WTC11 (cell line): Measurements from ENCODE around the gene PTGES2. TPM values are rescaled to one million over a fixed set of nuclear protein-coding genes. Genes with fewer than 3 reads are reported as not detected.

ENCODE experiments used
- ATAC-seq: fragments of 200-7000 bp; cut with Tn5 transposase; 2 replicates; pipeline ENCODE4 v1.10.0; 2021; ENCODE audit warnings: mild to moderate bottlenecking, moderate library complexity
- CTCF ChIA-PET: fragments of 300-600 bp; sonication (Branson Sonifier 250); formaldehyde crosslinking; loops from one replicate; lab custom pipeline; 2021; ENCODE audit warnings: antibody characterized with exemption; lab: Charles Lee
- POLR2A ChIA-PET: fragments of 350-600 bp; sonication (Branson Sonifier 250); formaldehyde crosslinking; loops from one replicate; lab custom pipeline; 2021; ENCODE audit warnings: antibody characterized with exemption; lab: Charles Lee
- DNase-seq: peaks from one replicate; pipeline ENCODE4 v3.0.0; 2021; ENCODE audit warnings: low spot score
- H3K27ac Mint-ChIP-seq: 2 replicates; pipeline ENCODE4 v1.8.0; 2021; ENCODE audit warnings: mixed read lengths
- H3K27me3 Mint-ChIP-seq: 2 replicates; pipeline ENCODE4 v1.8.0; 2021; ENCODE audit warnings: low read depth, mild to moderate bottlenecking, moderate library complexity, mixed read lengths
- H3K36me3 Mint-ChIP-seq: 2 replicates; pipeline ENCODE4 v1.8.0; 2021; ENCODE audit warnings: mixed read lengths
- H3K4me1 Mint-ChIP-seq: 2 replicates; pipeline ENCODE4 v1.8.0; 2022; ENCODE audit warnings: mixed read lengths
- H3K4me3 Mint-ChIP-seq: 2 replicates; pipeline ENCODE4 v1.8.0; 2021; ENCODE audit warnings: mild to moderate bottlenecking, moderate library complexity, mixed read lengths
- H3K9me3 Mint-ChIP-seq: 2 replicates; pipeline ENCODE4 v1.8.0; 2021; ENCODE audit warnings: mixed read lengths
- CREB1 ChIP-seq: sonication (generic); formaldehyde crosslinking; IDR thresholded peaks from 2 replicates; pipeline ENCODE4 v1.8.0; 2023; ENCODE audit warnings: mild to moderate bottlenecking, missing genetic modification reagents
- GABPB1 ChIP-seq: sonication (generic); formaldehyde crosslinking; IDR thresholded peaks from 2 replicates; pipeline ENCODE4 v1.8.1; 2023; ENCODE audit warnings: mild to moderate bottlenecking, missing genetic modification reagents
- GRHL2 ChIP-seq: fragments of 250-450 bp; sonication (Bioruptor Pico); IDR thresholded peaks from 2 replicates; pipeline ENCODE4 v1.8.0; 2022; ENCODE audit warnings: mild to moderate bottlenecking, moderate library complexity; ENCODE audit not compliant: insufficient replicate concordance, severe bottlenecking
- GTF2I ChIP-seq: fragments of 250-450 bp; sonication (Bioruptor Pico); conservative IDR thresholded peaks from 2 replicates; pipeline ENCODE4 v1.4.0; 2021; ENCODE audit warnings: mild to moderate bottlenecking
- PREB ChIP-seq: sonication (generic); formaldehyde crosslinking; IDR thresholded peaks from 2 replicates; pipeline ENCODE4 v1.8.1; 2022; ENCODE audit warnings: mild to moderate bottlenecking, missing genetic modification reagents, moderate library complexity, borderline replicate concordance
- RORB ChIP-seq: fragments of 250-450 bp; sonication (Bioruptor Pico); IDR thresholded peaks from 2 replicates; pipeline ENCODE4 v1.9.0; 2021; ENCODE audit warnings: mild to moderate bottlenecking
- ZNF219 ChIP-seq: sonication (generic); formaldehyde crosslinking; IDR thresholded peaks from 2 replicates; pipeline ENCODE4 v1.8.0; 2023; ENCODE audit warnings: missing genetic modification reagents, mild to moderate bottlenecking, borderline replicate concordance
- ZNF263 ChIP-seq: sonication (generic); formaldehyde crosslinking; IDR thresholded peaks from 2 replicates; pipeline ENCODE4 v1.8.1; 2022; ENCODE audit warnings: low read depth, mild to moderate bottlenecking, moderate library complexity, missing genetic modification reagents
- total RNA-seq: library from RNA; stranded (reverse); gene quantifications from 3 replicates; pipeline ENCODE4 v1.2.3, GENCODE V29; 2021
- TF ChIP-seq, protein P1 (sequence below): fragments of 250-450 bp; sonication (Bioruptor Pico); IDR thresholded peaks from 2 replicates; pipeline ENCODE4 v1.9.0; 2021; ENCODE audit warnings: mild to moderate bottlenecking, borderline replicate concordance
- TF ChIP-seq, protein P2 (sequence below): sonication (generic); formaldehyde crosslinking; IDR thresholded peaks from 2 replicates; pipeline ENCODE4 v1.8.1; 2023; ENCODE audit warnings: mild to moderate bottlenecking, missing genetic modification reagents, moderate library complexity

The PTGES2 gene
- total RNA-seq, 1 experiment from 2014 or later: 118 TPM

GRCh38 chr9:128145951-128146351 is 18.4 kb upstream of the PTGES2 start:
- TF ChIP-seq, protein P1, sequence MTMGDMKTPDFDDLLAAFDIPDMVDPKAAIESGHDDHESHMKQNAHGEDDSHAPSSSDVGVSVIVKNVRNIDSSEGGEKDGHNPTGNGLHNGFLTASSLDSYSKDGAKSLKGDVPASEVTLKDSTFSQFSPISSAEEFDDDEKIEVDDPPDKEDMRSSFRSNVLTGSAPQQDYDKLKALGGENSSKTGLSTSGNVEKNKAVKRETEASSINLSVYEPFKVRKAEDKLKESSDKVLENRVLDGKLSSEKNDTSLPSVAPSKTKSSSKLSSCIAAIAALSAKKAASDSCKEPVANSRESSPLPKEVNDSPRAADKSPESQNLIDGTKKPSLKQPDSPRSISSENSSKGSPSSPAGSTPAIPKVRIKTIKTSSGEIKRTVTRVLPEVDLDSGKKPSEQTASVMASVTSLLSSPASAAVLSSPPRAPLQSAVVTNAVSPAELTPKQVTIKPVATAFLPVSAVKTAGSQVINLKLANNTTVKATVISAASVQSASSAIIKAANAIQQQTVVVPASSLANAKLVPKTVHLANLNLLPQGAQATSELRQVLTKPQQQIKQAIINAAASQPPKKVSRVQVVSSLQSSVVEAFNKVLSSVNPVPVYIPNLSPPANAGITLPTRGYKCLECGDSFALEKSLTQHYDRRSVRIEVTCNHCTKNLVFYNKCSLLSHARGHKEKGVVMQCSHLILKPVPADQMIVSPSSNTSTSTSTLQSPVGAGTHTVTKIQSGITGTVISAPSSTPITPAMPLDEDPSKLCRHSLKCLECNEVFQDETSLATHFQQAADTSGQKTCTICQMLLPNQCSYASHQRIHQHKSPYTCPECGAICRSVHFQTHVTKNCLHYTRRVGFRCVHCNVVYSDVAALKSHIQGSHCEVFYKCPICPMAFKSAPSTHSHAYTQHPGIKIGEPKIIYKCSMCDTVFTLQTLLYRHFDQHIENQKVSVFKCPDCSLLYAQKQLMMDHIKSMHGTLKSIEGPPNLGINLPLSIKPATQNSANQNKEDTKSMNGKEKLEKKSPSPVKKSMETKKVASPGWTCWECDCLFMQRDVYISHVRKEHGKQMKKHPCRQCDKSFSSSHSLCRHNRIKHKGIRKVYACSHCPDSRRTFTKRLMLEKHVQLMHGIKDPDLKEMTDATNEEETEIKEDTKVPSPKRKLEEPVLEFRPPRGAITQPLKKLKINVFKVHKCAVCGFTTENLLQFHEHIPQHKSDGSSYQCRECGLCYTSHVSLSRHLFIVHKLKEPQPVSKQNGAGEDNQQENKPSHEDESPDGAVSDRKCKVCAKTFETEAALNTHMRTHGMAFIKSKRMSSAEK (CRISPR knock-in tag): no peak
- TF ChIP-seq, all 79 proteins: peak for 0
- POLR2A ChIA-PET: no interaction called here
- no peak for DNase-seq
- H3K27ac Mint-ChIP-seq: no peak overlapping the region
- H3K4me3 Mint-ChIP-seq: no peak overlapping the region
- no peaks in the 10 kb centered on the region for H3K36me3 Mint-ChIP-seq
- no peaks in the 10 kb centered on the region for H3K9me3 Mint-ChIP-seq
- H3K27me3 Mint-ChIP-seq: peaks cover 3% of the 10 kb centered on the region; the same call in 1 of the 2 replicates
- ATAC-seq: no peak
- H3K4me1 Mint-ChIP-seq: peaks cover 9% of the 10 kb centered on the region
- CTCF ChIA-PET: interaction anchor here (0.7 to 3.3 kb wide), 3 partner anchors 14 to 28 kb away, joined by 3 to 27 read pairs (median 10); partner anchors contain the start of gene BBLN

DNA sequence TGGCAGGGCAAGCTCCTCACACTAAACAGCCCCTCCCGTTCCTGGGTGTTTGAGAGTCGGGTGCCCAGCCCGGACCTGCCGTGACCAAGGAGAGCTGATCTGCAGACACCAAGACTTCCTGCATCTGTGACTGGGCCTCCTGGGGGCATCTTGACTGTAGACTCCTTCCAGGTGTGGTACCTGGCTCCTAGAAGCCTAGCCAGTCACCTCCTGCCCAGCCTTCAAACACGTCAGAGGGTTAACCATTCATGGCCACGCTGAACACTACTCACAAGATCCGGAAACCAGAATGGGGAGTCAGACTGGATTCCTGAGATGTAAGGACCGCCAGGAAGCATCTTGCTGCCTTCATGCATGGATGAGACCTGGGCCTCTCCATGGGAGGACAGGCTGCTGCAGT is 18.0 kb upstream of the PTGES2 start:
- Mint-ChIP-seq H3K36me3 (no peaks in the 10 kb centered on the region), H3K4me1 (peaks cover 6% of the 10 kb centered on the region), H3K9me3 (no peaks in the 10 kb centered on the region), H3K4me3 (no peak overlapping the region)
- CTCF ChIA-PET: interaction anchor here (0.7 to 3.3 kb wide), 3 partner anchors 14 to 28 kb away, joined by 3 to 27 read pairs (median 10); partner anchors contain the start of gene BBLN
- POLR2A ChIA-PET: no interaction called here
- TF ChIP-seq GTF2I (CRISPR knock-in tag) (no peak), ZNF219 (CRISPR knock-in tag) (no peak), PREB (CRISPR knock-in tag) (no peak), RORB (CRISPR knock-in tag) (no peak), CREB1 (CRISPR knock-in tag) (no peak), GABPB1 (CRISPR knock-in tag) (no peak), ZNF263 (CRISPR knock-in tag) (no peak), GRHL2 (CRISPR knock-in tag) (no peak)
- TF ChIP-seq, protein P2, sequence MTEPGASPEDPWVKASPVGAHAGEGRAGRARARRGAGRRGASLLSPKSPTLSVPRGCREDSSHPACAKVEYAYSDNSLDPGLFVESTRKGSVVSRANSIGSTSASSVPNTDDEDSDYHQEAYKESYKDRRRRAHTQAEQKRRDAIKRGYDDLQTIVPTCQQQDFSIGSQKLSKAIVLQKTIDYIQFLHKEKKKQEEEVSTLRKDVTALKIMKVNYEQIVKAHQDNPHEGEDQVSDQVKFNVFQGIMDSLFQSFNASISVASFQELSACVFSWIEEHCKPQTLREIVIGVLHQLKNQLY (CRISPR knock-in tag): no peak
- TF ChIP-seq, protein P1 (CRISPR knock-in tag): no peak
- TF ChIP-seq, all 79 proteins: peak for 0
- no peak for DNase-seq
- no peak for ATAC-seq
- Mint-ChIP-seq H3K27ac (0 out of 2 replicates have a peak overlapping the region, but pooled peaks have one; percentile 65), H3K27me3 (no peaks in the 10 kb centered on the region)
